DOHH2 (cell line): ENCODE results near the gene PLIN5.

Experiments
- H3F3A ChIP-seq: fragments of 200-600 bp; sonication (generic), shearing (Covaris generic); 2 replicates; pipeline ENCODE4 v1.6.0; 2016; ENCODE audit warnings: antibody characterized with exemption, mild to moderate bottlenecking; ENCODE audit not compliant: control insufficient read depth, insufficient read depth
- H3K27ac ChIP-seq: fragments of 200-600 bp; sonication (generic); 2 replicates; pipeline ENCODE4 v1.5.1; 2014; ENCODE audit warnings: low read depth, mild to moderate bottlenecking, low read length, moderate library complexity
- H3K27me3 ChIP-seq: fragments of 200-600 bp; sonication (generic); 2 replicates; pipeline ENCODE4 v1.6.1; 2014; ENCODE audit warnings: mild to moderate bottlenecking, low read length, mixed read lengths; ENCODE audit not compliant: control insufficient read depth
- H3K36me3 ChIP-seq: fragments of 200-600 bp; sonication (generic); 2 replicates; pipeline ENCODE4 v1.6.1; 2014; ENCODE audit warnings: mild to moderate bottlenecking, low read length, moderate library complexity, mixed read lengths; ENCODE audit not compliant: control insufficient read depth
- H3K4me1 ChIP-seq: fragments of 200-600 bp; sonication (generic); 2 replicates; pipeline ENCODE4 v1.6.1; 2014; ENCODE audit warnings: mild to moderate bottlenecking, low read length, mixed read lengths; ENCODE audit not compliant: control insufficient read depth
- H3K4me2 ChIP-seq: fragments of 200-600 bp; sonication (generic); 2 replicates; pipeline ENCODE4 v1.6.0; 2014; ENCODE audit warnings: mild to moderate bottlenecking, low read length, moderate library complexity
- H3K4me3 ChIP-seq: fragments of 200-600 bp; sonication (generic); 2 replicates; pipeline ENCODE4 v1.5.1; 2014; ENCODE audit warnings: mild to moderate bottlenecking, low read length, mixed read lengths
- H3K79me2 ChIP-seq: fragments of 200-600 bp; sonication (generic); 2 replicates; pipeline ENCODE4 v1.6.1; 2014; ENCODE audit warnings: mild to moderate bottlenecking, low read length, mixed read lengths; ENCODE audit not compliant: control insufficient read depth
- H3K9me2 ChIP-seq: fragments of 200-600 bp; sonication (generic); replicated peaks from 2 replicates; pipeline ENCODE4 v1.6.1; 2014; ENCODE audit warnings: mild to moderate bottlenecking, low read length, mixed read lengths; ENCODE audit not compliant: control insufficient read depth
- H3K9me3 ChIP-seq: fragments of 200-600 bp; sonication (generic); 2 replicates; pipeline ENCODE4 v1.6.1; 2014; ENCODE audit warnings: antibody characterized with exemption, low read length, mixed read lengths; ENCODE audit not compliant: control insufficient read depth, insufficient read depth
- H4K20me1 ChIP-seq: fragments of 200-600 bp; sonication (generic); 2 replicates; pipeline ENCODE4 v1.6.0; 2014; ENCODE audit warnings: low read depth, mild to moderate bottlenecking, antibody characterized with exemption, low read length, moderate library complexity; ENCODE audit not compliant: control insufficient read depth, insufficient read depth
- CTCF ChIP-seq: fragments of 200-600 bp; sonication (generic); IDR thresholded peaks from one replicate; pipeline ENCODE4 v1.5.1; 2014; ENCODE audit warnings: antibody characterized with exemption, mild to moderate bottlenecking, low read depth, low read length; ENCODE audit not compliant: poor library complexity, severe bottlenecking
- EZH2phosphoT487 ChIP-seq: fragments of 200-600 bp; sonication (generic); IDR thresholded peaks from 2 replicates; pipeline ENCODE4 v1.6.1; 2017; ENCODE audit warnings: borderline replicate concordance, mild to moderate bottlenecking, antibody characterized with exemption, low read length, moderate library complexity, mixed read lengths

PLIN5 gene

GRCh38 chr19:4512070-4512469 is 23.0 kb downstream of the PLIN5 start:
- peaks cover 3% of the 10 kb centered on the region; the same call in 1 of the 2 replicates for H3K4me1 ChIP-seq
- no peak overlapping the region for H3K27ac ChIP-seq
- H3K79me2 ChIP-seq: no peaks in the 10 kb centered on the region
- no peak overlapping the region for H3K4me2 ChIP-seq
- TF ChIP-seq EZH2phosphoT487 (no peak), CTCF (no peak)
- no peaks in the 10 kb centered on the region for H3K36me3 ChIP-seq
- no peaks in the 10 kb centered on the region for H4K20me1 ChIP-seq
- H3K9me3 ChIP-seq: no peaks in the 10 kb centered on the region
- H3K4me3 ChIP-seq: no peak overlapping the region
- no peaks in the 10 kb centered on the region for H3K27me3 ChIP-seq
- no peaks in the 10 kb centered on the region for H3K9me2 ChIP-seq
- H3F3A ChIP-seq: no peaks in the 10 kb centered on the region

- no peak for TF ChIP-seq CTCF
- no peak for TF ChIP-seq EZH2phosphoT487
- Histone ChIP-seq H3K79me2 (no peaks in the 10 kb centered on the region), H3K27ac (no peak overlapping the region), H3K4me1 (peaks cover 3% of the 10 kb centered on the region; the same call in 1 of the 2 replicates), H4K20me1 (no peaks in the 10 kb centered on the region), H3K4me3 (no peak overlapping the region), H3K27me3 (no peaks in the 10 kb centered on the region), H3K36me3 (no peaks in the 10 kb centered on the region), H3K4me2 (no peak overlapping the region), H3K9me3 (no peaks in the 10 kb centered on the region), H3K9me2 (no peaks in the 10 kb centered on the region), H3F3A (no peaks in the 10 kb centered on the region)
Observed at GRCh38 chr19:4511300-4512054, 23.5 kb downstream of the PLIN5 start.

- Histone ChIP-seq H4K20me1 (no peaks in the 10 kb centered on the region), H3K9me3 (no peaks in the 10 kb centered on the region), H3K79me2 (no peaks in the 10 kb centered on the region), H3K36me3 (no peaks in the 10 kb centered on the region), H3K4me2 (no peak overlapping the region), H3F3A (no peaks in the 10 kb centered on the region), H3K9me2 (no peaks in the 10 kb centered on the region), H3K27me3 (no peaks in the 10 kb centered on the region), H3K27ac (no peak overlapping the region), H3K4me1 (peaks cover 3% of the 10 kb centered on the region; the same call in 1 of the 2 replicates), H3K4me3 (no peak overlapping the region)
- TF ChIP-seq EZH2phosphoT487 (no peak), CTCF (no peak)
Observed at GRCh38 chr19:4510435-4511255, 24.4 kb downstream of the PLIN5 start.
